Measurements from ENCODE around the gene ABHD2.

ABHD2 gene

GRCh38 chr15:89097313-89097712 lies 9.1 kb downstream of the ABHD2 start:
- Histone ChIP-seq H3K9me3 (ENCODE audit: control insufficient read depth in 2 of 2, low read length in 2 of 2) (no peaks in the 10 kb centered on the region), H3K36me3 (ENCODE audit: control insufficient read depth in 2 of 2, insufficient read depth in 2 of 2, low read length in 2 of 2) (no peaks in the 10 kb centered on the region), H3K27ac (ENCODE audit: low read depth in 2 of 2, low read length in 2 of 2) (no peak overlapping the region), H3K4me3 (ENCODE audit: low read length in 2 of 2) (no peak overlapping the region), H3K4me1 (ENCODE audit: control insufficient read depth in 2 of 2, insufficient read depth in 2 of 2, low read length in 2 of 2) (peaks cover 14 to 20% of the 10 kb centered on the region in 2 donors), H3K27me3 (ENCODE audit: control insufficient read depth in 2 of 2, insufficient read depth in 2 of 2, low read length in 2 of 2) (no peaks in the 10 kb centered on the region), H3K9ac (ENCODE audit: low read depth in 1 of 2, low read length in 2 of 2) (no peak overlapping the region)

GRCh38 chr15:89098281-89098680 lies 10.0 kb downstream of the ABHD2 start:
- Histone ChIP-seq H3K9ac (ENCODE audit: low read depth in 1 of 2, low read length in 2 of 2) (no peak overlapping the region), H3K27me3 (ENCODE audit: control insufficient read depth in 2 of 2, insufficient read depth in 2 of 2, low read length in 2 of 2) (no peaks in the 10 kb centered on the region), H3K9me3 (ENCODE audit: control insufficient read depth in 2 of 2, low read length in 2 of 2) (no peaks in the 10 kb centered on the region), H3K36me3 (ENCODE audit: control insufficient read depth in 2 of 2, insufficient read depth in 2 of 2, low read length in 2 of 2) (no peaks in the 10 kb centered on the region), H3K4me1 (ENCODE audit: control insufficient read depth in 2 of 2, insufficient read depth in 2 of 2, low read length in 2 of 2) (peaks cover 10 to 21% of the 10 kb centered on the region in 2 donors), H3K27ac (ENCODE audit: low read depth in 2 of 2, low read length in 2 of 2) (peak overlapping the region in 1 of 2 donors; percentile 2), H3K4me3 (ENCODE audit: low read length in 2 of 2) (no peak overlapping the region)

- Histone ChIP-seq H3K27me3 (ENCODE audit: control insufficient read depth in 2 of 2, insufficient read depth in 2 of 2, low read length in 2 of 2) (no peaks in the 10 kb centered on the region), H3K9me3 (ENCODE audit: control insufficient read depth in 2 of 2, low read length in 2 of 2) (no peaks in the 10 kb centered on the region), H3K4me1 (ENCODE audit: control insufficient read depth in 2 of 2, insufficient read depth in 2 of 2, low read length in 2 of 2) (peaks cover 8 to 11% of the 10 kb centered on the region in 2 donors), H3K9ac (ENCODE audit: low read depth in 1 of 2, low read length in 2 of 2) (no peak overlapping the region), H3K27ac (ENCODE audit: low read depth in 2 of 2, low read length in 2 of 2) (no peak overlapping the region), H3K4me3 (ENCODE audit: low read length in 2 of 2) (no peak overlapping the region), H3K36me3 (ENCODE audit: control insufficient read depth in 2 of 2, insufficient read depth in 2 of 2, low read length in 2 of 2) (no peaks in the 10 kb centered on the region)
Measured at GRCh38 chr15:89099968-89100367, 11.7 kb downstream of the ABHD2 start.

- Histone ChIP-seq H3K27ac (ENCODE audit: low read depth in 2 of 2, low read length in 2 of 2) (peak overlapping the region; percentile 53 to 57), H3K27me3 (ENCODE audit: control insufficient read depth in 2 of 2, insufficient read depth in 2 of 2, low read length in 2 of 2) (no peaks in the 10 kb centered on the region), H3K9me3 (ENCODE audit: control insufficient read depth in 2 of 2, low read length in 2 of 2) (no peaks in the 10 kb centered on the region), H3K9ac (ENCODE audit: low read depth in 1 of 2, low read length in 2 of 2) (no peak overlapping the region), H3K4me1 (ENCODE audit: control insufficient read depth in 2 of 2, insufficient read depth in 2 of 2, low read length in 2 of 2) (peaks cover 8 to 11% of the 10 kb centered on the region in 2 donors), H3K4me3 (ENCODE audit: low read length in 2 of 2) (no peak overlapping the region), H3K36me3 (ENCODE audit: control insufficient read depth in 2 of 2, insufficient read depth in 2 of 2, low read length in 2 of 2) (peaks cover 0 to 3% of the 10 kb centered on the region in 2 donors)
Measured at GRCh38 chr15:89101302-89102193, 13.3 kb downstream of the ABHD2 start.

- no peak overlapping the region for H3K9ac ChIP-seq (ENCODE audit: low read depth in 1 of 2, low read length in 2 of 2)
- H3K36me3 ChIP-seq (ENCODE audit: control insufficient read depth in 2 of 2, insufficient read depth in 2 of 2, low read length in 2 of 2) = peaks cover 3 to 6% of the 10 kb centered on the region in 2 donors
- peaks cover 8 to 11% of the 10 kb centered on the region in 2 donors for H3K4me1 ChIP-seq (ENCODE audit: control insufficient read depth in 2 of 2, insufficient read depth in 2 of 2, low read length in 2 of 2)
- H3K27ac ChIP-seq (ENCODE audit: low read depth in 2 of 2, low read length in 2 of 2) = peak overlapping the region in 1 of 2 donors; percentile 31
- H3K9me3 ChIP-seq (ENCODE audit: control insufficient read depth in 2 of 2, low read length in 2 of 2) = no peaks in the 10 kb centered on the region
- no peak overlapping the region for H3K4me3 ChIP-seq (ENCODE audit: low read length in 2 of 2)
- no peaks in the 10 kb centered on the region for H3K27me3 ChIP-seq (ENCODE audit: control insufficient read depth in 2 of 2, insufficient read depth in 2 of 2, low read length in 2 of 2)
Measured at GRCh38 chr15:89103481-89104171, 15.4 kb downstream of the ABHD2 start.

GRCh38 chr15:89104172-89104564 lies 15.9 kb downstream of the ABHD2 start:
- Histone ChIP-seq H3K9me3 (ENCODE audit: control insufficient read depth in 2 of 2, low read length in 2 of 2) (no peaks in the 10 kb centered on the region), H3K36me3 (ENCODE audit: control insufficient read depth in 2 of 2, insufficient read depth in 2 of 2, low read length in 2 of 2) (peaks cover 3 to 6% of the 10 kb centered on the region in 2 donors), H3K27me3 (ENCODE audit: control insufficient read depth in 2 of 2, insufficient read depth in 2 of 2, low read length in 2 of 2) (no peaks in the 10 kb centered on the region), H3K27ac (ENCODE audit: low read depth in 2 of 2, low read length in 2 of 2) (no peak overlapping the region), H3K9ac (ENCODE audit: low read depth in 1 of 2, low read length in 2 of 2) (no peak overlapping the region), H3K4me3 (ENCODE audit: low read length in 2 of 2) (no peak overlapping the region), H3K4me1 (ENCODE audit: control insufficient read depth in 2 of 2, insufficient read depth in 2 of 2, low read length in 2 of 2) (peaks cover 8 to 11% of the 10 kb centered on the region in 2 donors)

GRCh38 chr15:89105147-89105546 lies 16.9 kb downstream of the ABHD2 start:
- Histone ChIP-seq H3K4me3 (ENCODE audit: low read length in 2 of 2) (no peak overlapping the region), H3K36me3 (ENCODE audit: control insufficient read depth in 2 of 2, insufficient read depth in 2 of 2, low read length in 2 of 2) (peaks cover 3 to 6% of the 10 kb centered on the region in 2 donors), H3K9me3 (ENCODE audit: control insufficient read depth in 2 of 2, low read length in 2 of 2) (no peaks in the 10 kb centered on the region), H3K4me1 (ENCODE audit: control insufficient read depth in 2 of 2, insufficient read depth in 2 of 2, low read length in 2 of 2) (peaks cover 8 to 11% of the 10 kb centered on the region in 2 donors), H3K27me3 (ENCODE audit: control insufficient read depth in 2 of 2, insufficient read depth in 2 of 2, low read length in 2 of 2) (no peaks in the 10 kb centered on the region), H3K27ac (ENCODE audit: low read depth in 2 of 2, low read length in 2 of 2) (peak overlapping the region in 1 of 2 donors; percentile 37), H3K9ac (ENCODE audit: low read depth in 1 of 2, low read length in 2 of 2) (no peak overlapping the region)

- Histone ChIP-seq H3K27ac (ENCODE audit: low read depth in 2 of 2, low read length in 2 of 2) (no peak overlapping the region), H3K4me3 (ENCODE audit: low read length in 2 of 2) (no peak overlapping the region), H3K27me3 (ENCODE audit: control insufficient read depth in 2 of 2, insufficient read depth in 2 of 2, low read length in 2 of 2) (no peaks in the 10 kb centered on the region), H3K9ac (ENCODE audit: low read depth in 1 of 2, low read length in 2 of 2) (no peak overlapping the region), H3K4me1 (ENCODE audit: control insufficient read depth in 2 of 2, insufficient read depth in 2 of 2, low read length in 2 of 2) (peaks cover 3 to 6% of the 10 kb centered on the region in 2 donors), H3K9me3 (ENCODE audit: control insufficient read depth in 2 of 2, low read length in 2 of 2) (no peaks in the 10 kb centered on the region), H3K36me3 (ENCODE audit: control insufficient read depth in 2 of 2, insufficient read depth in 2 of 2, low read length in 2 of 2) (peaks cover 3 to 6% of the 10 kb centered on the region in 2 donors)
Measured at GRCh38 chr15:89106200-89106599, 17.9 kb downstream of the ABHD2 start.

GRCh38 chr15:89107984-89108383 lies 19.7 kb downstream of the ABHD2 start:
- H3K27me3 ChIP-seq (ENCODE audit: control insufficient read depth in 2 of 2, insufficient read depth in 2 of 2, low read length in 2 of 2) = no peaks in the 10 kb centered on the region
- H3K27ac ChIP-seq (ENCODE audit: low read depth in 2 of 2, low read length in 2 of 2) = no peak overlapping the region
- H3K4me1 ChIP-seq (ENCODE audit: control insufficient read depth in 2 of 2, insufficient read depth in 2 of 2, low read length in 2 of 2) = peaks cover 12 to 14% of the 10 kb centered on the region in 2 donors
- H3K9ac ChIP-seq (ENCODE audit: low read depth in 1 of 2, low read length in 2 of 2) = no peak overlapping the region
- H3K36me3 ChIP-seq (ENCODE audit: control insufficient read depth in 2 of 2, insufficient read depth in 2 of 2, low read length in 2 of 2) = peaks cover 3 to 6% of the 10 kb centered on the region in 2 donors
- H3K4me3 ChIP-seq (ENCODE audit: low read length in 2 of 2) = no peak overlapping the region
- H3K9me3 ChIP-seq (ENCODE audit: control insufficient read depth in 2 of 2, low read length in 2 of 2) = no peaks in the 10 kb centered on the region

GRCh38 chr15:89108835-89109234 lies 20.6 kb downstream of the ABHD2 start:
- no peak overlapping the region for H3K27ac ChIP-seq (ENCODE audit: low read depth in 2 of 2, low read length in 2 of 2)
- H3K4me1 ChIP-seq (ENCODE audit: control insufficient read depth in 2 of 2, insufficient read depth in 2 of 2, low read length in 2 of 2) = peaks cover 17 to 20% of the 10 kb centered on the region in 2 donors
- H3K4me3 ChIP-seq (ENCODE audit: low read length in 2 of 2) = no peak overlapping the region
- H3K36me3 ChIP-seq (ENCODE audit: control insufficient read depth in 2 of 2, insufficient read depth in 2 of 2, low read length in 2 of 2) = peaks cover 5 to 6% of the 10 kb centered on the region in 2 donors
- no peaks in the 10 kb centered on the region for H3K27me3 ChIP-seq (ENCODE audit: control insufficient read depth in 2 of 2, insufficient read depth in 2 of 2, low read length in 2 of 2)
- H3K9ac ChIP-seq (ENCODE audit: low read depth in 1 of 2, low read length in 2 of 2) = no peak overlapping the region
- no peaks in the 10 kb centered on the region for H3K9me3 ChIP-seq (ENCODE audit: control insufficient read depth in 2 of 2, low read length in 2 of 2)
